Activated T-cell treated with anti-CD3 and anti-CD28 coated beads for 24 hours (primary cell): Measurements from ENCODE around the gene ANO8.

ENCODE experiments used
- DNase-seq: peaks from one replicate; pipeline ENCODE4 v3.0.0-alpha.2; 2020; ENCODE audit warnings: low read depth

The ANO8 gene

GRCh38 chr19:17346109-17346671 is 11.5 kb upstream of the ANO8 start:
- peak; percentile 69 for DNase-seq

GRCh38 chr19:17341845-17342244 is 7.2 kb upstream of the ANO8 start:
- DNase-seq = no peak

- DNase-seq = no peak
Measured at GRCh38 chr19:17341386-17341785, 6.7 kb upstream of the ANO8 start.

DNA sequence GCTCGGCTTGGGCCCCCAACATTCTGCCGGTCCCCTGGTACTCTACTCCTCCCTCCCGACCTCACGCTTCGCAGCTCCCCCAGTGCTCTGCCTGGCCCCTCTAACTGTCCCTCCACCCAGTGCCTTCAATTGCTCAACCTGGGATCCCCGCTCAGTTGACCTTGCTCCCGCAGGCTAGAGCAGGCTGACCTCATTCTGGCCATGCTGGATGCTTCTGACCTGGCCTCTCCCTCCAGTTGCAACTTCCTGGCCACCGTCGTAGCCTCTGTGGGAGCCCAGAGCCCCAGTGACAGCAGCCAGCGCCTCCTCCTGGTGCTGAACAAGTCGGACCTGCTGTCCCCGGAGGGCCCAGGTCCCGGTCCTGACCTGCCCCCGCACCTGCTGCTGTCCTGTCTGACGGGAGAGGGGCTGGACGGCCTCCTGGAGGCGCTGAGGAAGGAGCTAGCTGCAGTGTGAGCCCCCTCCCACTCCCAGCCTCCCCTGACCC is 6.3 kb upstream of the ANO8 start:
- no peak for DNase-seq

DNA sequence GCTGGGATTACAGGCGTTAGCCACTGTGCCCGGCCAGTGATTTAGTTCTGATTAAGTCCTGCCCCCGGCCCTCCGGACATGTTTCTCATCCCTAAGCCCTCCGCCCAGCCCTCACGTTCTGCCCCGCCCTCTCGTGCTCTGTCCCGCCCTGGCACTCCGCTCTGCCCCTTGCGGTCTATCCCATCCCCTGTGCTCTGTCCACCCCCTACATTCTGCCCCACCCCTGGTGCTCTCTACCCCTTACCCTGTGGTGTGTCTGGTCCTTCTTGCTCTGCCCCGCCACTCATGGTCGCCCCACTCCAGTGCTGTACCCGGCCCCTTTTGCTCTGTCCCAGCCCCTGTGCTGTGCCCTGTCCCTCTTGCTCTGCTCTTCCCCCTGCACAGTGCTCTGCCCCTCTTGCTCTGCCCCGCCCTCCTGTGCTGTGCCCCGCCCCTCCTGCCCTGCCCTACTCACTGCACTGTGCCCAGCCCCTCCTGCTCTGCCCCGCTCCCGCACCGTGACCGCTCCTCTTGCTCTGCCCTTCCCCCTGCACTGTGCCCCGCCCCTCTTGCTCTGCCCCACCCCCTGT is 5.7 kb upstream of the ANO8 start:
- DNase-seq = no peak

DNA sequence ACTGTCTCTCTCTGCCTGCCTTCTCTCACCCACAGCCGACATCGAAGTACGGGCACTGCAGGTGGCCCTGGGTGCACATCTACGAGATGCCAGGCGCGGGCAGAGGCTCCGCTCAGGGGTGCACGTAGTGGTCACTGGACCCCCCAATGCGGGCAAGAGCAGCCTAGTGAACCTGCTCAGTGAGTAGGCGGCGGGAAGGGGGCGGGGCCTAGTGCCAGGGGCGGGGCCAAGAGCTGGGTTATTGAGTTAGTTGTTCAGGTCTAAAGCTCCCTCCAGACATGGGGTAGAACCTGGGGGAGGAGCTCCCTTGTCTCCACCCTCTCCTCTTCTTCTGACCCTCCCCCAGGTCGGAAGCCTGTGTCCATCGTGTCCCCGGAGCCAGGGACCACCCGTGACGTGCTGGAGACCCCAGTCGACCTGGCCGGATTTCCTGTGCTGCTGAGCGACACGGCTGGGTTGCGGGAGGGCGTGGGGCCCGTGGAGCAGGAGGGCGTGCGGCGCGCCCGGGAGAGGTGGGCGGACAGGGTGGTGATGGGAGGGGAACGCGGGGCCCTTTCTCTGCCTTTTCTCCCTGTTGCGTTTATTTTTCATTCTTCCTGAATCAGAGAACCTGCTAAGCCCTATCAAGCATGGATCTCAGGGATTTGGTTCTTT is 4.6 kb upstream of the ANO8 start:
- no peak for DNase-seq

- DNase-seq = no peak
Measured at GRCh38 chr19:17338433-17339078, 3.9 kb upstream of the ANO8 start.

GRCh38 chr19:17337675-17338432 is 3.2 kb upstream of the ANO8 start:
- no peak for DNase-seq

DNA sequence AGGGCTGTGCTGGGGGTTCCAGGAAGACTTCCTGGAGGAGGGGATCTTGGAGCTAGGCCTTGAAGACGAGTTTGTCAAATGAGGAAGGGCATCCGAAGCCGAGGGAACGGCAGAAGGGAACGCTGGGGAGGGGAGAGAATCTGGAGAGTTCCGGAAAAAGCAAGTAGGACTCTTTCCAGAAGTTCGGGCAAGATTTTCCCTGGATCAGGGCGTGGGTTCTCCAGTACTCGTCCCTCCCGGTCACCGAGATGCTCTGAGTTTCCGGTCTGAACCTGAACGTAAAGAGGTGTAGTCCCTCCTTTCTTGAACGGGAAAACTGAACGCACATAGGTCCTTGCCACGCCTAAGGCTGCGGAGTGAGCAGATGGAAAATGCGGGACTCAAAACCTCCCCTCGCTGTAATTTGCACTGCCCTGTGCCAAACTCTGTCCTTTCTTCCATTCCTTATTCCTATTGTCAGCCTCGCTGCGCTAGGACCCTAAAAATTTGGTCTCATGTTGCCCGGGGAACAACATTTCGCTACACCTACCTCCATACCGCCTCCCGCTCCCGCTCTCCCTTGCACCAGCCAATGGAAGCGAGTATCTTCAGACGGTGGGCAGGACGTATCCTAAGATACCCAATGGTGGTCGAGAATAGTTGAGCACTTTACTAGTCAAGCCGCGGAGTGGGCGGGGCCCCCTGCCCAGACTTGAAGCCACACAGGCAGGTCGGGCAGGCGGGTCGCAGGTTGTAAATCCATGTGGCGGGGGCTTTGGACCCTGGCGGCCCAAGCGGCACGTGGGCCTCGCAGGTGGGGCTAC is 2.4 kb upstream of the ANO8 start, which contains the start of gene GTPBP3:
Gene GTPBP3 (plus strand): TSS at position 682 of the 803 bp plus-strand sequence. CDS start 59 bp downstream, at position 741.
- peak; percentile 95 for DNase-seq

DNA sequence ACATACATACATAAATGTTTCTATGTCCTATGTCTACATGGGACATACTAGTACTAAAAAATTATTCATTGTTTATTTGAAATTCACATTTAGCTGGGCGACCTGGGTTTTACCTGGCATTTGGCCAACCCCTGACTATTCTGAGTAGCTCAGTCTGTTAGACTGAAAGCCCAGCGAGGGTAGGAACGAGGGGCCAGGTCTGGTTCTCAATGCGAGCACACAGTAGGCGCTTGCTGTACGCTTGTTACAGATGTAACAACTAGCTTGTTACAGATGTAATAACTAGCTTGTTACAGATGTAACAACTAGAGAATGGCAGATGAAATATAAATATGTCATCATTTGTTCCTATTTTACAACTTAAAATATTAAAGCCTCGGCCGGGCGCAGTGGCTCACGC is 920 bp upstream of the ANO8 start:
- no peak for DNase-seq

- DNase-seq = peak; percentile 75
Measured at GRCh38 chr19:17333611-17334413, 843 bp downstream of the ANO8 start.

DNA sequence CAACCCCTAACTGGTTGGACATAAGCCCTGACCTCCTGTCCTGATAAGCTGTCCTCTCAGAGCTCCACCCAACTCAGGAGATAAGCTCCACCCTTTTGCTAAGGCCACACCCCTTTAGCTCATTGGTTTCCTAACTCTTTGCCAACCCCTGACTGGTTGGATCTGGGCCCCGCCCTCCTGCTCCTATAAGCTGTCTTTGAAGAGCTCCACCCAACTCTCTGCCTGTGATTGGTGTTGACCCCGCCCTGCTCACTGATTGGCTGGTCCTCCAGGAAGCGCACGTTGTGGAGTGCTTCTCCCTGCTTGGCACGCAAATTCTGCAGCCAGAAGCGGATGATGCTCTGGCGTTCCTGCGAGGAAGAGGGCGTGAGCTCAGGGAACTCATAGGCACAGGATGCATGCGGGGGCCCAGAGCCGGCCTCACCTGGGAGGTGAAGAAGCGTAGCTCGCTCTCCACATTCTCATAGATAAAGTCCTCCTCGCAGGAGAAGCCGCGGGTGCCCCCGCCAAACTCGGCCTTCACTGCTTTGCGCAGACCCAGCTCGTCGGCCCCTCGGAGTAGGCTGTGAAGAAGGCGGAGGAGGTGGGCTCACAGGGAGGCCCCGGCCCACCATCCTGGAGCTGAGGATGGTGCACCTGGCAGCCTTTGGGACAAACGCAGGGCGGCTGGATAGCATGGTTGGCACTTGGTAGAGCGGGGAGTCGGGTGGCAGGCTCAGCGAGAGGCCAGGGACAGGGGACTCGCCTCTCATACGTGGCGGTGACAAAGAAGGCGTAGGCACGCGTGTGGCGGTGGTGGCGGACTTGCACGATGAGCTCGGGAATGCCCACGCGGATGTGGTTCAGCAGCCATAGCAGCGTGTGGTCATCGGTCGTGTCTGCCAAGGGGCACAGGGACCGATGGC is 1.7 kb downstream of the ANO8 start:
- no peak for DNase-seq

GRCh38 chr19:17332360-17332676 is 2.3 kb downstream of the ANO8 start:
- DNase-seq = no peak

DNA sequence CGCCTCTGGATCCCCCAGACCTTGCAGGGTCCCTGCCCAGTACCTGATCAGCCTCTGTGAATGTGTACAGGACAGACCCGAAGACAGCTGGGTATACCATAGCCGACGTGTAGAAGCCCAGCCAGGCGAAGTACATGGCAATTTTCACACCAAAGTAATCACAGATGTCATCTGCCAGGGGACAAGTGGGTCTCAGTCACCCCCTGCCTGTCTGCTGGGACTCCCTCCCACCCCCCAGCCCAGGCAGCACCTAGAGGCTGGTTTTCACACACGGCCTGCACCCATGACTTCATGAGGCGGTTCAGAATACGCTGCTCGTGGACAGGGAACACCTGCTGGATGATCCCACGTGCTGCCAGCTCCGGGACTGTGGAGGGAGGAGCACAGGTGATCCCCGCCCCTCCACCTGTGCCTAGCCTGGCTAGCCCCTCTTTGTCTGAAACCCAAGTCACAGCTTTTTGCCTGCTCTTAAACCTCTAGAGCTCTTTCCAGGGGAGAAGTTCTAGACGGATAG is 3.6 kb downstream of the ANO8 start:
- DNase-seq = no peak

- DNase-seq = no peak
Measured at GRCh38 chr19:17330262-17331044, 4.2 kb downstream of the ANO8 start.

GRCh38 chr19:17329366-17330261 is 5.0 kb downstream of the ANO8 start:
- no peak for DNase-seq

DNA sequence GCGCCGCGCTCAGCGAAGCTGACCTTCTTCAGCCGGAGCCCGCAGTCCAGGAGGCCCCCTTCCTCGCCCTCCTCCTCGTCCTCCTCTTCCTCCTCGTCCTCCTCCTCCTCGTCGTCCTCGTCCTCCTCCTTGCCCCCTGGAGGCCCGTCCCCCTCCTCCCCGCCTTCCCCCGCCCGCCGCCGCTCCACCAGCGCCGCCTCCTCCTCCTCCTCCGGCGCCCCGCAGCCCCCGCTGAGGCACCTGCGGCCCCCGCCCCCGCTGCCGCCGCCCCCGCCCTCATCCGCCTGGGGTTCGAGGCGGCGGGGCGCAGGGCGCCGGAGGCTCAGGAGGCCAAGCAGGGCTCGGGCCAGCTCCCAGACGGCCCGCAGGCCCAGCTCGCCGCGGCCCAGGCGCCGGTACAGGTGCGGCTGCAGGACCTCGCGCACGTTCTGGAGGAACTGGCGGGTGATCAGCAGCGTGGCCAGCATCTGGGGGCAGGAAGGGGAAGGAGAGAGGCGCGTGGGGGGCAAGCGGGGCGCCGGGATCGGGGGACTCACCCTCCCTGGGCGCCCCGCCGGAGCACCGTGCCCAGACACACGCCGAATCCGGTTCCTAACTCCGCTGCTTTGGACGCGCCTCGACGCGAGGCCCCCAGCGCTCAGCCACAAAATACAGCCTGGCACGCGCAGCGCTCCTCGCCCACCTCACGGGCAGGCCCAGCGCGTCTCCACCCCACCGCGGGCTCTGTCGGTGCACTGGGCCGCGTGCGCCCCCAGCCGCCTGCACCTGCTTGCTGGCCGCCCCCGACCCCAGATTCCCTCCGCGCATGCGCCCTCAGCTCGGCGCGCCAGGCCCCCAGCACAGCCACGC is 5.9 kb downstream of the ANO8 start:
- no peak for DNase-seq
